Uterus (tissue), 2 donors: Measurements from ENCODE around the gene RPL36.

Experiments used
- CTCF ChIP-seq, 4 experiments: fragments of 200-600 bp in 2 of 4; fragments of 450-650 bp in 2 of 4; sonication (generic) in 2 of 4; IDR thresholded peaks; one replicate each; pipeline ENCODE4 v1.5.1; 2016 to 2019; ENCODE audit warnings: antibody characterized with exemption in 4 of 4, mild to moderate bottlenecking in 2 of 4, moderate library complexity in 1 of 4
- POLR2A ChIP-seq, 2 donors: fragments of 450-650 bp; IDR thresholded peaks; one replicate each; pipeline ENCODE4 v1.6.1; 2016; ENCODE audit warnings: antibody characterized with exemption in 2 of 2, mild to moderate bottlenecking in 1 of 2, moderate library complexity in 1 of 2

- TF ChIP-seq POLR2A (IDR thresholded peaks at IDR 0.05) = no peak
- no peak for TF ChIP-seq CTCF (IDR thresholded peaks at IDR 0.05)
Measured at GRCh38 chr19:5654931-5655330, 35.2 kb upstream of the RPL36 start.
